GM20000 (cell line): ENCODE data around the gene MTA1.

Experiments used
- DNase-seq: peaks from one replicate; pipeline ENCODE4 v3.0.0; 2012; ENCODE audit warnings: low spot score
- TF ChIP-seq, protein P1 (sequence below): IDR thresholded peaks from 2 replicates; pipeline ENCODE4 v1.5.1; 2012; ENCODE audit warnings: mild to moderate bottlenecking, control low read depth; ENCODE audit errors: extremely low read depth, missing control alignments

Gene MTA1

DNA sequence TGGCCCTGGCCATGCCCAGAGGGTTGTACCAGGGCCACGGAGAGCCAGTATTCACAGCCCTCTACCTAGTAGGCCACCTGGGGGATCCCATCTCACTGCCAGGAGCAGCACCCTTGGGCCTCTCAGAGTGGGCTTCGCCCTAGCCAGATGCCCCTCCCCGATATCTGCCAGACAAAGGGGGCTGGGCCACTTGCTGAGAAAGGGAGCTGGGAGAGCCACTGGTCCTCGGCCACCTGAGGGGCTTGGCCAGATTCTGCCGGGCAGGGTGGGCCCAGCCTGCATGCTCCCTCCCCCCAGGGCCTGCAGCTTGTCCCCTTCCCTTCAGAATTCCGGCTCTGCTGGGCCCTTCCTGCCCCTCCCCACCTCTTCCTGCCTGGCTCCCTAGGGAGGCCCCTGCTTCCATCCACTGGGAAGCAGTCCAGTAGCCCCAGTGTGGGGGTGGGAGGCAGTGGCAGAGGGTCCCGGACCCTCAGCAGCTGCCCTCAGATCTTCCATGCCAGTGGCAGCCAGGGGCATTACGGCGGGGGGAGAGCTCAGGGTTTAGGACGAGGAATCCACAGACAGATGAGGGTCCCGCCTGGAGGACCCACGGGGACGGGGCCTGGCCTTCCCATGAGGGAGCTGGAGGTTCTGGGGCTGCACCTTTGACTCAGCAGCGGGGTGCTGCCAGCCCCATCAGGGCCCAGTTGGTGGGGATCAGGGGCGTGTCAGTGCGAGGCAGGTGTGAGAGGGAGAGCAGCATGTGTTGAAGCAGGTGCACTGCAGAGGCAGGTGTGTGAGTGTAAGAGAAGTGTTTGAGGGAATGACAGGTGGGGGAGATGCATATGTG lies 57.4 kb downstream of the MTA1 start:
- TF ChIP-seq, protein P1, sequence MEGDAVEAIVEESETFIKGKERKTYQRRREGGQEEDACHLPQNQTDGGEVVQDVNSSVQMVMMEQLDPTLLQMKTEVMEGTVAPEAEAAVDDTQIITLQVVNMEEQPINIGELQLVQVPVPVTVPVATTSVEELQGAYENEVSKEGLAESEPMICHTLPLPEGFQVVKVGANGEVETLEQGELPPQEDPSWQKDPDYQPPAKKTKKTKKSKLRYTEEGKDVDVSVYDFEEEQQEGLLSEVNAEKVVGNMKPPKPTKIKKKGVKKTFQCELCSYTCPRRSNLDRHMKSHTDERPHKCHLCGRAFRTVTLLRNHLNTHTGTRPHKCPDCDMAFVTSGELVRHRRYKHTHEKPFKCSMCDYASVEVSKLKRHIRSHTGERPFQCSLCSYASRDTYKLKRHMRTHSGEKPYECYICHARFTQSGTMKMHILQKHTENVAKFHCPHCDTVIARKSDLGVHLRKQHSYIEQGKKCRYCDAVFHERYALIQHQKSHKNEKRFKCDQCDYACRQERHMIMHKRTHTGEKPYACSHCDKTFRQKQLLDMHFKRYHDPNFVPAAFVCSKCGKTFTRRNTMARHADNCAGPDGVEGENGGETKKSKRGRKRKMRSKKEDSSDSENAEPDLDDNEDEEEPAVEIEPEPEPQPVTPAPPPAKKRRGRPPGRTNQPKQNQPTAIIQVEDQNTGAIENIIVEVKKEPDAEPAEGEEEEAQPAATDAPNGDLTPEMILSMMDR: no peak
- no peak for DNase-seq

DNA sequence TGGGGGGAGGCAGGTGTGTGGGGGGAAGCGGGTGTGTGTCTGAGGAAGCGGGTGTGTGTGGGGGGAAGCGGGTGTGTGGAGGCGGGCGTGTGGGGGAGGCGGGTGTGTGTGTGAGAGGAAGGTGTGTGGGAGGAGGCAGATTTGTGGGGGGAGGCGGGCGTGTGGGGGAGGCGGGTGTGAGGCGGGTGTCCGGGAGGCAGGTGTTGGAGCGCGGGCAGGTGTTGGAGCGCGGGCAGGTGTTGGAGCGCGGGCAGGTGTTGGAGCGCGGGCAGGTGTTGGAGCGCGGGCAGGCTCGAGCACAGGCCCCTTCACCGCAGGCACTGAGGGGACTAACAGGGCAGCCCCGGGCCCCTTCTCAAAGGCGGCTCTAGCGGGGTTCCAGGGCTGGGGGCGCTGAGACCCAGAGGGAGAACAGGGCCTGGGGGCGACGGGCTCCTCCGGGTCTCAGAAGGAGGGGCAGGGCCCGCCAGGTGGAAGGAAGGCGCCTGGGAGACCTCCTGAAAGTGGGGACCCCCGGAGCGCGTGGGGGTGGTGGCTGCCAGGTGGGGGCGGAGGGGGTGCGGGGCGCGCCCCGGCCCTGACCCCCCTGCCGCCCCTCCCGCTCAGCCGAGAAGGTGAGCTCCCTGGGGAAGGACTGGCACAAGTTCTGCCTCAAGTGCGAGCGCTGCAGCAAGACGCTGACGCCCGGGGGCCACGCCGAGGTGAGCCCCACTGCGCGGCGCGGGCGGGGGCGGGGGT lies 58.2 kb downstream of the MTA1 start:
- TF ChIP-seq, protein P1: no peak
- no peak for DNase-seq

DNA sequence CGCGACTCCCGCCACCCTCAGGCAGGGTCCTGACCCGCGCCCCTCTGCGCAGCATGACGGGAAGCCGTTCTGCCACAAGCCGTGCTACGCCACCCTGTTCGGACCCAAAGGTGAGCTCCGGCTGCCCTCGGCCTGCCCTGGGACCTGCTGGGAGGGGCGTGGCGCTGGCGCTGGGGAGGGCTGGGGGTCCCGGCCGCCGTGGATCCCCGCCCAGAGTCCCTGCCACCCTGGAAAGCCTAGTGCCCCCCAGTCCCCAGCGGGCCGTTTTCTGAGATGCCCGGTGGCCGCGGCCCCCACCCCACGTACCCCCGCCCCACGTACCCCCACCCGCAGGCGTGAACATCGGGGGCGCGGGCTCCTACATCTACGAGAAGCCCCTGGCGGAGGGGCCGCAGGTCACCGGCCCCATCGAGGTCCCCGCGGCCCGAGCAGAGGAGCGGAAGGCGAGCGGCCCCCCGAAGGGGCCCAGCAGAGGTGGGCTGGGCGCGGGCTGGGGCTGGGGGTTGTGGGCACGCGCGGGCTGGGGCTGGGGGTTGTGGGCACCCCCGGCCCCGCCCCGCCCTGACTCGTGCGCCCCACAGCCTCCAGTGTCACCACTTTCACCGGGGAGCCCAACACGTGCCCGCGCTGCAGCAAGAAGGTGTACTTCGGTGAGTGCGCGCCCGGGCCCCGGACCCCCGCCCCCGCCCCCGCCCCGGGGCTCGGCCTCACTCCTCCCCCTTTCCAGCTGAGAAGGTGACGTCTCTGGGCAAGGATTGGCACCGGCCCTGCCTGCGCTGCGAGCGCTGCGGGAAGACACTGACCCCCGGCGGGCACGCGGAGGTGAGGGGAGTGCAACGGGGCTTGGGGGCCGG lies 59.0 kb downstream of the MTA1 start:
- DNase-seq: no peak

DNA sequence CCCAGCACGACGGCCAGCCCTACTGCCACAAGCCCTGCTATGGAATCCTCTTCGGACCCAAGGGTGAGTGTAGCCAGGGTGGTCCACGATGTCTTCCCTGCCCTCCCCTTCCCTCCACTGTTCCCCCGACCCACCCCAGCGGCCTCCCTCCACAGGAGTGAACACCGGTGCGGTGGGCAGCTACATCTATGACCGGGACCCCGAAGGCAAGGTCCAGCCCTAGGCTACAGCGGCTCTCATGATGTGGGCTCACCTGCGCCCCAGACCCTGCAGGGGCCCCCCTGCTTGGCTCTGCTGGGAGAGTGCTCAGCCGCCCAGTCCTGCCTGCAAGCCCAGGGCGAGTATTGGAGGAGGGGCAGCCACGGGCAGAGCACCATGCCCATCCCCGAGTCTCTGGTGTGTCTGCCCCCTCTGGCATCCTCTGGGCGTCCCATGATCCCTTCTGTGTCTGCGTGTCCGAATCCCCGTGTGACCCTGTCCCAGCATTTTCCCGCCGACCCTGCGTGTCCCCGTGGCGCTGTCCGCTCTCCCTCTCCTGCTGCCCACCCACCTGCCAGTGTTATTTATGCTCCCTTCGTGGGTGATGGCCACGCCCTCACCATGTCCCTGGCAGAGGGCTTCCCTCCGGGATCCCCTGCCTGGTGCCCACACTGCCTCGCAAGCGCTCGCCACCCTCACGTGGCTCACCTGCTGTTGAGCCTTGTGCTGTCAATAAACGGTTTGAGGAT lies 60.0 kb downstream of the MTA1 start:
- DNase-seq: no peak
- TF ChIP-seq, protein P1: no peak

More for the DNA sequence above, 59.0 kb downstream of the MTA1 start:
- TF ChIP-seq, protein P1: no peak

DNA sequence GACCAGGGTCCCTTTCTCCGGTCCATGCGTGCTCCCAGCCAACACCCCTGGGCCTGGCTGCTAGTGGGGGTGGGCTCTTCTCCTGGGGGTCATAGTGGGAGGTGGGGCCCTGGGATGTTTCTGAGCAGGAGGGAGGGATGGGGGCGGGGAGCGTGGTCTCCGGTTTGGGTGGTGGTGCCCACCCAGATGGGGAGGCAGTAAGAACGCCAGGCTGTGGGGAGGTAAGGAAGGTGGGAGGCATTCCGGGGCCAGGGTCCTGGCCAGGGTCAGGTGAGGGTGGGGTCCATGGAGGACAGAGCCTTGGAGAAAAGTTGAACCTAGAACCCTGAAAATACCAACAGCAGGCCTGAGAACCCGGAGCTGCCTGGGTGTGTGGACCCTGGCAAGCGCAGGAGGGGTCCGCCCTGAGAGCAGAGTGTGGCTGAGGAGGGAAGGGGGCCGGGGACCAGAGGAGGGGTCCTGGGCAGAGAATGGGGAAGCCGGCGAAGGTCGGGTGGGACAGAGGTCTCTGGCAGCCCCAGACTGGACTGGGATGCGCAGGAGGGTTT lies 60.6 kb downstream of the MTA1 start:
- no peak for DNase-seq
- TF ChIP-seq, protein P1: no peak

DNA sequence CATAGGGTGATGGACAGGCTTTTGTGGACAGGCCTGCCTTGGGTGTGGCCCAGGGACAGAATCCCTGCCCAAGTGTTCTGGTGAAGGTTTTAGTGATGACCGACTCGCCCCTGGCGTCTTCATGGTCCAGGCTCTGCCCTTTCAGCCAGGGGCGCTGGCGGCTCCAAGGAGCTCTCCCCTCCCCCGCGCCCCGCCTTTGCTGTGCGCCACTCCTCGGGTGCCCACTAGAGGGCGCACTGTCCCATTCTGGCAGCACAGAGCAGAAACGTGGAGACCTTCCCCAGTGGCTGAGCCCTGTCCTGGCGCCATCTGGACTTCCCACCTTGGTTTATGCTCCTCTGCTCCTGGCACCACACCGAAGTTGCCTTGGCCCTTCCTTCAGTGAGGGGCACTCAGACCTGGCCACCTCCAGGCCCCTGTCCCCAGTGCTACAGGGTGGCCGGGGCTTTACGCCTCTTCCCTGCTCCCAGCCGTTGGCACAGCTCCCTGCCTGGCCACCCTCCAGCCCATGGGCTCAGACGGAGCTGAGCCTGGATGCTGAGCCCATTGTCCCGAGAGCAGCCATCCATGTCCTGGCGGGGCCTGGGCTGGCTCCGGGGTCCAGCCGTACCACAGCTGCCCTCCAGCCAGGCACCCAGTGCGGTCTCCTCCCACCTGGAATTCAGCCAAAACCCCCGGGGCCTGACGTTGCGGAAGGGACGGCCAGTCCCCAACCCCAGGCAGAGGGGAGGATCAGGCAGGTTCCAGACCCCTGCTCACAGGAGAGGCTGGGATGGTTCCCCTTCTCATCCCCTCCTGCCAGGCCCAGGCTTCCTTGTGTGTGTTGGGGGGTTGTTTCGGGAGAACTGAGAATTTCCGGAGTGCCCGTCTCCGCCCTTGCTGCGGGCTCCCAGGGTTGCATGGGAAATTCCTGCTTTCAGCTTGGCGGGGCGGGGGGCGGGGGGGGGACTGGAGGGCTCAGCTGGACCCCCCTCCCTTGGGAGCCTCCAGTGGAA lies 61.5 kb downstream of the MTA1 start:
- DNase-seq: peak; percentile 95
- TF ChIP-seq, protein P1: peak; percentile 98
